Neural cell (in vitro differentiated cells): Measurements from ENCODE around the gene SPATS2L. TPM values are rescaled to one million over a fixed set of nuclear protein-coding genes. Genes with fewer than 3 reads are reported as not detected.

Experiments
- H2AFZ ChIP-seq: fragments of 200-600, 300-800 bp; sonication (generic), shearing (Covaris generic); 2 replicates; pipeline ENCODE4 v1.6.0; 2014; ENCODE audit warnings: low read depth, mild to moderate bottlenecking, antibody characterized with exemption, low read length, moderate library complexity
- H3F3A ChIP-seq: fragments of 200-600 bp; shearing (Covaris generic); 2 replicates; pipeline ENCODE4 v1.6.1; 2016; ENCODE audit warnings: mild to moderate bottlenecking, moderate library complexity, mixed read lengths, antibody characterized with exemption, low read length; ENCODE audit not compliant: insufficient read depth, poor library complexity, severe bottlenecking
- H3K27ac ChIP-seq: fragments of 200-600, 300-800 bp; sonication (generic), shearing (Covaris generic); 2 replicates; pipeline ENCODE4 v1.5.1; 2014; ENCODE audit warnings: mild to moderate bottlenecking, low read length, moderate library complexity
- H3K27me3 ChIP-seq: fragments of 300-800, 200-600 bp; sonication (generic), shearing (Covaris generic); 2 replicates; pipeline ENCODE4 v1.6.0; 2014; ENCODE audit warnings: mild to moderate bottlenecking, low read depth, low read length, moderate library complexity; ENCODE audit not compliant: insufficient read depth
- H3K36me3 ChIP-seq: fragments of 300-800, 200-600 bp; sonication (generic), shearing (Covaris generic); 2 replicates; pipeline ENCODE4 v1.5.1; 2014; ENCODE audit warnings: mild to moderate bottlenecking, antibody characterized with exemption, low read length, moderate library complexity; ENCODE audit not compliant: insufficient read depth
- H3K4me2 ChIP-seq: fragments of 300-800, 200-600 bp; sonication (generic), shearing (Covaris generic); 2 replicates; pipeline ENCODE4 v1.6.0; 2014; ENCODE audit warnings: mild to moderate bottlenecking, low read length
- H3K4me3 ChIP-seq: fragments of 300-800, 200-600 bp; sonication (generic), shearing (Covaris generic); 2 replicates; pipeline ENCODE4 v1.5.1; 2014; ENCODE audit warnings: mild to moderate bottlenecking, low read length, moderate library complexity
- H3K79me2 ChIP-seq: fragments of 200-600 bp; shearing (Covaris generic); replicated peaks from 2 replicates; pipeline ENCODE4 v1.6.0; 2014; ENCODE audit warnings: mild to moderate bottlenecking, low read length, moderate library complexity; ENCODE audit not compliant: insufficient read depth
- H3K9ac ChIP-seq: fragments of 300-800, 200-600 bp; sonication (generic), shearing (Covaris generic); 2 replicates; pipeline ENCODE4 v1.6.1; 2016; ENCODE audit warnings: mild to moderate bottlenecking, low read length, mixed read lengths
- H3K9me2 ChIP-seq: fragments of 200-600 bp; shearing (Covaris generic); 2 replicates; pipeline ENCODE4 v1.6.1; 2016; ENCODE audit warnings: mild to moderate bottlenecking, low read length, mixed read lengths; ENCODE audit not compliant: insufficient read depth
- H3K9me3 ChIP-seq: fragments of 200-600, 300-800 bp; sonication (generic), shearing (Covaris generic); 2 replicates; pipeline ENCODE4 v1.6.1; 2016; ENCODE audit warnings: mild to moderate bottlenecking, mixed run types, low read length, moderate library complexity, mixed read lengths
- H4K20me1 ChIP-seq: fragments of 200-600 bp; shearing (Covaris generic); 2 replicates; pipeline ENCODE4 v1.6.1; 2016; ENCODE audit warnings: mild to moderate bottlenecking, mixed run types; ENCODE audit not compliant: insufficient read depth
- EP300 ChIP-seq: fragments of 450-650 bp; conservative IDR thresholded peaks from 2 replicates; pipeline ENCODE4 v1.6.1; 2014; ENCODE audit warnings: antibody characterized with exemption, mild to moderate bottlenecking, moderate library complexity; ENCODE audit not compliant: poor library complexity, severe bottlenecking
- EZH2 ChIP-seq: fragments of 200-600, 300-800 bp; shearing (Covaris generic), sonication (generic); IDR thresholded peaks from 2 replicates; pipeline ENCODE4 v1.6.1; 2014; ENCODE audit warnings: antibody characterized with exemption, low read length, borderline replicate concordance, mild to moderate bottlenecking; ENCODE audit not compliant: insufficient read depth, poor library complexity, severe bottlenecking
- MXI1 ChIP-seq: fragments of 450-650 bp; conservative IDR thresholded peaks from 2 replicates; pipeline ENCODE4 v1.6.1; 2014; ENCODE audit warnings: antibody characterized with exemption, mild to moderate bottlenecking; ENCODE audit not compliant: poor library complexity, severe bottlenecking
- POLR2AphosphoS5 ChIP-seq: IDR thresholded peaks from 2 replicates; pipeline ENCODE4 v1.6.1; 2012
- RAD21 ChIP-seq: fragments of 450-650 bp; conservative IDR thresholded peaks from 2 replicates; pipeline ENCODE4 v1.6.1; 2014; ENCODE audit warnings: antibody characterized with exemption, mild to moderate bottlenecking, moderate library complexity
- SMC3 ChIP-seq: fragments of 450-650 bp; conservative IDR thresholded peaks from 2 replicates; pipeline ENCODE4 v1.6.1; 2014; ENCODE audit warnings: antibody characterized with exemption, mild to moderate bottlenecking, moderate library complexity; ENCODE audit not compliant: poor library complexity
- TAF1 ChIP-seq: IDR thresholded peaks from 2 replicates; pipeline ENCODE4 v1.6.1; 2012; ENCODE audit warnings: low read depth
- polyA plus RNA-seq: library from polyadenylated mRNA; depleted of rRNA; stranded (reverse); fragments of >200 nt; gene quantifications from 2 replicates; pipeline ENCODE4 v1.2.3, GENCODE V29; 2014
- TF ChIP-seq, protein P1 (sequence below): fragments of 450-650 bp; IDR thresholded peaks from 2 replicates; pipeline ENCODE4 v1.5.1; 2014; ENCODE audit warnings: antibody characterized with exemption, mild to moderate bottlenecking, moderate library complexity; ENCODE audit not compliant: poor library complexity, severe bottlenecking
- TF ChIP-seq, protein P2 (sequence below): IDR thresholded peaks from 2 replicates; pipeline ENCODE4 v1.6.1; 2012; ENCODE audit warnings: borderline replicate concordance

The SPATS2L gene
- polyA plus RNA-seq, 1 donor from 2014 or later = 8.5 TPM

DNA sequence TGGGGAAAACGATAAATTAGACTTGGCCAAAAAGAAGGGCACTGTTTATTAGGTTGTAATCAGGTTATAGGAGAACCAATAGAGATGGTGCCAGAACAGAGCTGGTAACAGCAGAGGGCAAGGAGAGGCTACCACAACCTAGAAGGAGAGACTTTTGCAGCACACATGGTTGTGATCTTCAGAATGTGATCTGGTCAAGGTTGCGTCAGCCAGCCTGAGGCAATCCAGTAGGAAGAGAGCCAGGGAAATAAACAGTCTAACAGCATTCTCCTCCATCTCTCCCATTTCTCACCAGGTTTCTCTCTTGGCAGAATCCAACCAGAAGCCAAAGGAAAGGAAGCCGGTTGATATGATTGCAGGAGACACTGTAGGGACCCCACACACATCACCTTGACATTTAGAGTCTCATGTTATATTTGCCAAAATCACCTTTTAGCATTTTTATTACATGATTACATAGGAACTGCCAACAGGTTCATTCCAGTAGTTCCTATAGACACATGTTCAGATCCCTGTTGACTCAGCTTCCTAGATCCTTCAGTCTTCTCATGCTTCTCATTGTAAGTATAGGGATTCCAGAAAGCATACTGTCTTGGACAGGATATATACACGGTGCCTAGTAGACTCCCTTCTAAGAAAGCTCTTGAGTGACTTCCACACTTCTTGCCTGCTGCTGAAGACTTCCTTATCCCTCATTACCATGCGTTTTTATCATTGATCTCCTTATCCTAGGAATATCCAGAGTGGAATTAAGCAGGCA is 17.6 kb upstream of the SPATS2L start:
- no peaks in the 10 kb centered on the region for H3F3A ChIP-seq
- no peaks in the 10 kb centered on the region for H4K20me1 ChIP-seq
- no peaks in the 10 kb centered on the region for H3K36me3 ChIP-seq
- no peak overlapping the region for H3K9ac ChIP-seq
- no peaks in the 10 kb centered on the region for H3K79me2 ChIP-seq
- no peaks in the 10 kb centered on the region for H3K27me3 ChIP-seq
- no peak for TF ChIP-seq RAD21
- TF ChIP-seq, protein P1, sequence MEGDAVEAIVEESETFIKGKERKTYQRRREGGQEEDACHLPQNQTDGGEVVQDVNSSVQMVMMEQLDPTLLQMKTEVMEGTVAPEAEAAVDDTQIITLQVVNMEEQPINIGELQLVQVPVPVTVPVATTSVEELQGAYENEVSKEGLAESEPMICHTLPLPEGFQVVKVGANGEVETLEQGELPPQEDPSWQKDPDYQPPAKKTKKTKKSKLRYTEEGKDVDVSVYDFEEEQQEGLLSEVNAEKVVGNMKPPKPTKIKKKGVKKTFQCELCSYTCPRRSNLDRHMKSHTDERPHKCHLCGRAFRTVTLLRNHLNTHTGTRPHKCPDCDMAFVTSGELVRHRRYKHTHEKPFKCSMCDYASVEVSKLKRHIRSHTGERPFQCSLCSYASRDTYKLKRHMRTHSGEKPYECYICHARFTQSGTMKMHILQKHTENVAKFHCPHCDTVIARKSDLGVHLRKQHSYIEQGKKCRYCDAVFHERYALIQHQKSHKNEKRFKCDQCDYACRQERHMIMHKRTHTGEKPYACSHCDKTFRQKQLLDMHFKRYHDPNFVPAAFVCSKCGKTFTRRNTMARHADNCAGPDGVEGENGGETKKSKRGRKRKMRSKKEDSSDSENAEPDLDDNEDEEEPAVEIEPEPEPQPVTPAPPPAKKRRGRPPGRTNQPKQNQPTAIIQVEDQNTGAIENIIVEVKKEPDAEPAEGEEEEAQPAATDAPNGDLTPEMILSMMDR = no peak
- TF ChIP-seq SMC3 = no peak
- TF ChIP-seq POLR2AphosphoS5 = no peak
- no peak for TF ChIP-seq EP300
- no peak for TF ChIP-seq EZH2
- no peak for TF ChIP-seq MXI1
- H3K9me2 ChIP-seq = no peaks in the 10 kb centered on the region
- no peaks in the 10 kb centered on the region for H3K9me3 ChIP-seq
- no peak overlapping the region for H3K27ac ChIP-seq
- H2AFZ ChIP-seq = no peak overlapping the region
- no peak overlapping the region for H3K4me3 ChIP-seq
- H3K4me2 ChIP-seq = no peak overlapping the region

- H3F3A ChIP-seq = no peaks in the 10 kb centered on the region
- no peaks in the 10 kb centered on the region for H3K27me3 ChIP-seq
- H3K4me3 ChIP-seq = no peak overlapping the region
- no peak overlapping the region for H2AFZ ChIP-seq
- no peak for TF ChIP-seq RAD21
- no peak overlapping the region for H3K9ac ChIP-seq
- no peaks in the 10 kb centered on the region for H3K9me2 ChIP-seq
- no peaks in the 10 kb centered on the region for H3K79me2 ChIP-seq
- no peaks in the 10 kb centered on the region for H3K36me3 ChIP-seq
- H4K20me1 ChIP-seq = no peaks in the 10 kb centered on the region
- H3K27ac ChIP-seq = no peak overlapping the region
- H3K4me2 ChIP-seq = no peak overlapping the region
- H3K9me3 ChIP-seq = no peaks in the 10 kb centered on the region
These were observed 10.4 kb upstream of the SPATS2L start for GRCh38 chr2:200296118-200296517.

DNA sequence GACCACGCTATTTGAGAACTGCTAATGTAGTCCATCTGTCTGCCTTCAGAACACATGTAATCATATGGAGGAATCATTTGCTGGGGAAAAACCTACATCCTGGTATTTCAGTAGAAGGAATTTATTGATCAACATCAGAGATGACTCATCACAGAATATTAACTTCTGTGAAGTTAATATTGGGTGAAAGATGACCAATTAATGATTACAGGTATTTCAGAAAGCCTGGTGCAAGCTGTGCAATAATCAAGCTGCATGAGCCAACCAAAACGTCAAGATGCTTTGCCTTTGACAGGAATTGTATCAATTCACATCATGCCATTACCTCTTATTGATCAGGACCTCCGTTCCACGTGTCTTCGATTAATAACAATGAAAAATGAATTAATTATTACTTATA is 9.4 kb upstream of the SPATS2L start:
- Histone ChIP-seq H3K9ac (no peak overlapping the region), H3F3A (no peaks in the 10 kb centered on the region), H3K27ac (no peak overlapping the region), H3K79me2 (no peaks in the 10 kb centered on the region), H4K20me1 (no peaks in the 10 kb centered on the region), H3K4me3 (no peak overlapping the region), H2AFZ (no peak overlapping the region), H3K9me3 (no peaks in the 10 kb centered on the region), H3K4me2 (no peak overlapping the region), H3K36me3 (no peaks in the 10 kb centered on the region), H3K9me2 (no peaks in the 10 kb centered on the region), H3K27me3 (no peaks in the 10 kb centered on the region)
- TF ChIP-seq RAD21 (no peak), MXI1 (no peak), TAF1 (no peak), EZH2 (no peak), POLR2AphosphoS5 (no peak), SMC3 (no peak), EP300 (no peak)
- TF ChIP-seq, protein P2, sequence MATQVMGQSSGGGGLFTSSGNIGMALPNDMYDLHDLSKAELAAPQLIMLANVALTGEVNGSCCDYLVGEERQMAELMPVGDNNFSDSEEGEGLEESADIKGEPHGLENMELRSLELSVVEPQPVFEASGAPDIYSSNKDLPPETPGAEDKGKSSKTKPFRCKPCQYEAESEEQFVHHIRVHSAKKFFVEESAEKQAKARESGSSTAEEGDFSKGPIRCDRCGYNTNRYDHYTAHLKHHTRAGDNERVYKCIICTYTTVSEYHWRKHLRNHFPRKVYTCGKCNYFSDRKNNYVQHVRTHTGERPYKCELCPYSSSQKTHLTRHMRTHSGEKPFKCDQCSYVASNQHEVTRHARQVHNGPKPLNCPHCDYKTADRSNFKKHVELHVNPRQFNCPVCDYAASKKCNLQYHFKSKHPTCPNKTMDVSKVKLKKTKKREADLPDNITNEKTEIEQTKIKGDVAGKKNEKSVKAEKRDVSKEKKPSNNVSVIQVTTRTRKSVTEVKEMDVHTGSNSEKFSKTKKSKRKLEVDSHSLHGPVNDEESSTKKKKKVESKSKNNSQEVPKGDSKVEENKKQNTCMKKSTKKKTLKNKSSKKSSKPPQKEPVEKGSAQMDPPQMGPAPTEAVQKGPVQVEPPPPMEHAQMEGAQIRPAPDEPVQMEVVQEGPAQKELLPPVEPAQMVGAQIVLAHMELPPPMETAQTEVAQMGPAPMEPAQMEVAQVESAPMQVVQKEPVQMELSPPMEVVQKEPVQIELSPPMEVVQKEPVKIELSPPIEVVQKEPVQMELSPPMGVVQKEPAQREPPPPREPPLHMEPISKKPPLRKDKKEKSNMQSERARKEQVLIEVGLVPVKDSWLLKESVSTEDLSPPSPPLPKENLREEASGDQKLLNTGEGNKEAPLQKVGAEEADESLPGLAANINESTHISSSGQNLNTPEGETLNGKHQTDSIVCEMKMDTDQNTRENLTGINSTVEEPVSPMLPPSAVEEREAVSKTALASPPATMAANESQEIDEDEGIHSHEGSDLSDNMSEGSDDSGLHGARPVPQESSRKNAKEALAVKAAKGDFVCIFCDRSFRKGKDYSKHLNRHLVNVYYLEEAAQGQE = no peak
- TF ChIP-seq, protein P1 = no peak
